Transverse colon (tissue), 4 donors: ENCODE data around the gene PSMD12.

ENCODE experiments used
- CTCF ChIP-seq, 5 experiments: fragments of 200-600 bp in 3 of 5; fragments of 450-650 bp in 2 of 5; sonication (generic) in 3 of 5; IDR thresholded peaks; 1 replicate in 2 of 5; 2 replicates in 3 of 5; pipeline ENCODE4 v1.5.1; 2016 to 2017; ENCODE audit warnings: antibody characterized with exemption in 5 of 5, inconsistent platforms in 3 of 5, mild to moderate bottlenecking in 2 of 5, moderate library complexity in 1 of 5
- EP300 ChIP-seq: sonication (generic); formaldehyde crosslinking; IDR thresholded peaks from one replicate; pipeline ENCODE4 v1.6.1; 2017; ENCODE audit warnings: antibody characterized with exemption, low read depth
- POLR2A ChIP-seq: fragments of 450-650 bp; IDR thresholded peaks from one replicate; pipeline ENCODE4 v1.6.1; 2016; ENCODE audit warnings: antibody characterized with exemption, mild to moderate bottlenecking, moderate library complexity
- POLR2AphosphoS5 ChIP-seq, 3 donors: sonication (generic); formaldehyde crosslinking; IDR thresholded peaks; one replicate each; pipeline ENCODE4 v1.6.1; 2016; ENCODE audit warnings: antibody characterized with exemption in 3 of 3

- TF ChIP-seq POLR2AphosphoS5 (IDR thresholded peaks at IDR 0.05) (no peak), CTCF (IDR thresholded peaks at IDR 0.05) (no peak), POLR2A (no peak), EP300 (no peak)
These were observed 71.8 kb downstream of the PSMD12 start for GRCh38 chr17:67294451-67295199.
